OCI-LY7 (cell line): ENCODE data around the gene ATP6V0E2. TPM values are rescaled to one million over a fixed set of nuclear protein-coding genes. Genes with fewer than 3 reads are reported as not detected.

Source experiments
- BruUV-seq: library from RNA; stranded (reverse); fragments of 400-500 nt; replicated peaks from 2 replicates; lab custom pipeline; 2021; lab: Mats Ljungman, UMichigan
- CTCF ChIA-PET: fragments of 300-600 bp; sonication (Branson Sonifier 250); formaldehyde crosslinking; loops from one replicate; lab custom pipeline; 2022; ENCODE audit warnings: antibody characterized with exemption; ENCODE audit not compliant: unreplicated experiment; lab: Charles Lee
- POLR2A ChIA-PET: fragments of 300-600 bp; sonication (Branson Sonifier 250); formaldehyde crosslinking; loops from one replicate; lab custom pipeline; 2022; ENCODE audit warnings: antibody characterized with exemption; lab: Charles Lee
- DNase-seq: peaks from one replicate; pipeline ENCODE4 v3.0.0-alpha.2; 2015; ENCODE audit warnings: low spot score
- H2AFZ ChIP-seq: fragments of 200-600 bp; sonication (generic), shearing (Covaris generic); 2 replicates; pipeline ENCODE4 v1.6.1; 2014; ENCODE audit warnings: mild to moderate bottlenecking, antibody characterized with exemption, low read length, moderate library complexity
- H3K27ac ChIP-seq: fragments of 200-600 bp; sonication (generic); 2 replicates; pipeline ENCODE4 v1.5.1; 2014; ENCODE audit warnings: mixed run types, low read depth, mild to moderate bottlenecking, moderate library complexity, low read length, inconsistent platforms; ENCODE audit not compliant: poor library complexity, severe bottlenecking
- H3K36me3 ChIP-seq: fragments of 200-600 bp; sonication (generic); 2 replicates; pipeline ENCODE4 v1.6.1; 2014; ENCODE audit warnings: mild to moderate bottlenecking, antibody characterized with exemption, low read length, moderate library complexity, mixed read lengths; ENCODE audit not compliant: insufficient read depth
- H3K4me1 ChIP-seq: fragments of 200-600 bp; sonication (generic); 2 replicates; pipeline ENCODE4 v1.5.1; 2014; ENCODE audit warnings: mild to moderate bottlenecking, low read length; ENCODE audit not compliant: insufficient read depth, poor library complexity, severe bottlenecking
- H3K4me2 ChIP-seq: fragments of 200-600 bp; sonication (generic); 2 replicates; pipeline ENCODE4 v1.6.1; 2014; ENCODE audit warnings: mild to moderate bottlenecking, low read length
- H3K4me3 ChIP-seq: fragments of 200-600 bp; sonication (generic); 2 replicates; pipeline ENCODE4 v1.5.1; 2014; ENCODE audit warnings: mild to moderate bottlenecking, low read depth, low read length; ENCODE audit not compliant: poor library complexity, severe bottlenecking
- H3K79me2 ChIP-seq: fragments of 200-600 bp; sonication (generic); 2 replicates; pipeline ENCODE4 v1.6.1; 2016; ENCODE audit warnings: low read depth, mild to moderate bottlenecking, low read length, moderate library complexity, mixed read lengths; ENCODE audit not compliant: insufficient read depth
- H3K9me2 ChIP-seq: fragments of 200-600 bp; sonication (generic); 2 replicates; pipeline ENCODE4 v1.6.1; 2016; ENCODE audit warnings: mild to moderate bottlenecking, low read length, mixed read lengths; ENCODE audit not compliant: insufficient read depth
- H3K9me3 ChIP-seq: fragments of 200-600 bp; sonication (generic); 2 replicates; pipeline ENCODE4 v1.6.1; 2014; ENCODE audit warnings: mild to moderate bottlenecking, mixed run types, low read length, mixed read lengths
- H4K20me1 ChIP-seq: fragments of 200-600 bp; sonication (generic); 2 replicates; pipeline ENCODE4 v1.6.1; 2014; ENCODE audit warnings: mild to moderate bottlenecking, antibody characterized with exemption, low read length, moderate library complexity, mixed read lengths; ENCODE audit not compliant: insufficient read depth
- CTCF ChIP-seq: fragments of 200-600 bp; sonication (generic); conservative IDR thresholded peaks from 2 replicates; pipeline ENCODE4 v1.5.1; 2014; ENCODE audit warnings: mild to moderate bottlenecking, antibody characterized with exemption, low read length, moderate library complexity, mixed read lengths
- EZH2phosphoT487 ChIP-seq: fragments of 200-600 bp; sonication (generic); IDR thresholded peaks from 2 replicates; pipeline ENCODE4 v1.6.1; 2018; ENCODE audit warnings: low read depth, borderline replicate concordance, mild to moderate bottlenecking, mixed run types, antibody characterized with exemption, low read length, moderate library complexity, mixed read lengths
- intact Hi-C: fragments of 100-400 bp; cut with micrococcal nuclease; formaldehyde crosslinking; loops from one replicate; pipeline ENCODE4 v1.10.0; 2022; ENCODE audit not compliant: unreplicated experiment
- total RNA-seq, 2 experiments: library from RNA; depleted of rRNA in 1 of 2; stranded (reverse); fragments of >200 nt in 1 of 2; shearing (Covaris generic) in 1 of 2; gene quantifications; 2 replicates each; pipeline ENCODE4 v1.2.3, GENCODE V29; 2014 to 2022

Gene ATP6V0E2
- total RNA-seq, 2 experiments from 2014 or later: 38.6 to 48.1 TPM

DNA sequence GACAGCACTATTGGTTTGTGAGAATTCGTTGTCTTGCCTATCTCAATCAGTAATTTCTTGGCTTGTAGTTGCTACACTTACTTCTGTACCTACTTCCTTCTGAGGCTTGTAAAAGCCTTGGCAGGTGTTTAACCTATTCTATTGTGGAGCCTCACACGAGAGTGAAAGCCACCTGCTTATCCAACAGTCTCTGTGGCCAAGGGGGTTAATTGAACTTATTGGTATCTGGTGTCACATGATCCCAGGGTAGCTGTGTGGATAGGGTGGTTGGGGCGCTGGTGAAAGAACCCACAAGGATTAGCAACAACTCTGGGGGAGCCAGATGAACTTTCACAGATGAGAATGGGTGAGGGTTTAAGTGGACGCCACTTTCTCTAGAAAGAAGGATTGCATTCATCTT, 13.9 kb upstream of the ATP6V0E2 start:
- ChIA-PET CTCF (no interaction called here), POLR2A (no interaction called here)
- Histone ChIP-seq H3K36me3 (no peaks in the 10 kb centered on the region), H3K4me3 (no peak overlapping the region), H3K9me2 (no peaks in the 10 kb centered on the region), H2AFZ (no peak overlapping the region), H4K20me1 (no peaks in the 10 kb centered on the region), H3K4me2 (no peak overlapping the region), H3K9me3 (no peaks in the 10 kb centered on the region), H3K4me1 (peaks cover under 1% of the 10 kb centered on the region), H3K79me2 (no peaks in the 10 kb centered on the region), H3K27ac (no peak overlapping the region)
- BruUV-seq: no TSS peak
- TF ChIP-seq CTCF: no peak
- TF ChIP-seq EZH2phosphoT487: no peak
- no peak for DNase-seq
- intact Hi-C loops: loop anchor here (10.0 kb wide), 1 partner anchor 515 kb away; the partner anchor contains the start of gene ZNF775

- intact Hi-C loops: loop anchor here (10.0 kb wide), 1 partner anchor 514 kb away; the partner anchor contains the start of gene ZNF775
- peak; percentile 51 for TF ChIP-seq CTCF
- no peak for TF ChIP-seq EZH2phosphoT487
- Histone ChIP-seq H3K36me3 (no peaks in the 10 kb centered on the region), H3K4me1 (peaks cover 12% of the 10 kb centered on the region), H3K9me2 (no peaks in the 10 kb centered on the region), H3K27ac (no peak overlapping the region), H3K9me3 (no peaks in the 10 kb centered on the region), H4K20me1 (no peaks in the 10 kb centered on the region), H2AFZ (no peak overlapping the region), H3K4me2 (no peak overlapping the region), H3K4me3 (no peak overlapping the region), H3K79me2 (no peaks in the 10 kb centered on the region)
- ChIA-PET CTCF (no interaction called here), POLR2A (interaction anchor here (1.0 to 2.5 kb wide), 2 partner anchors 9 to 11 kb away, joined by 3 to 6 read pairs; no protein-coding TSS in a partner anchor)
- no peak for DNase-seq
- BruUV-seq: no TSS peak
Measured at GRCh38 chr7:149860821-149861727, 12.7 kb upstream of the ATP6V0E2 start.

- H3K9me2 ChIP-seq: no peaks in the 10 kb centered on the region
- BruUV-seq: no TSS peak
- intact Hi-C loops: loop anchor here (10.0 kb wide), 1 partner anchor 513 kb away; the partner anchor contains the start of gene ZNF775
- ChIA-PET CTCF (no interaction called here), POLR2A (interaction anchor here (2.5 kb wide), 1 partner anchor 12 kb away, joined by 6 read pairs; no protein-coding TSS in a partner anchor)
- H3K4me2 ChIP-seq: no peak overlapping the region
- H3K36me3 ChIP-seq: no peaks in the 10 kb centered on the region
- no peak overlapping the region for H2AFZ ChIP-seq
- no peak overlapping the region for H3K4me3 ChIP-seq
- no peak for DNase-seq
- no peaks in the 10 kb centered on the region for H3K79me2 ChIP-seq
- H3K4me1 ChIP-seq: peaks cover 19% of the 10 kb centered on the region
- H3K9me3 ChIP-seq: no peaks in the 10 kb centered on the region
- H3K27ac ChIP-seq: no peak overlapping the region
- no peaks in the 10 kb centered on the region for H4K20me1 ChIP-seq
- TF ChIP-seq EZH2phosphoT487 (no peak), CTCF (no peak)
Measured at GRCh38 chr7:149861728-149862045, 12.1 kb upstream of the ATP6V0E2 start.
